Left kidney (tissue), 2 donors: ENCODE measurements around the gene TIMM44. TPM values are rescaled to one million over a fixed set of nuclear protein-coding genes. Genes with fewer than 3 reads are reported as not detected.
A peak's percentile ranks its signal among the peaks of the same experiment; 100 is the strongest.
"Not testable (repeated sequence)": the region's sequence is repeated elsewhere in the genome, so short reads cannot be mapped to it uniquely, and the experiment has no call there.

Source experiments
- DNase-seq: peaks from one replicate; pipeline ENCODE4 v3.0.0-alpha.2; 2013
- polyA plus RNA-seq: library from polyadenylated mRNA; unstranded; fragments of 120-200 nt; gene quantifications from one replicate; pipeline ENCODE4 v1.2.1, GENCODE V29; 2013; ENCODE audit not compliant: insufficient read length

Gene TIMM44
- polyA plus RNA-seq, 1 donor, result 46.7 TPM

DNA sequence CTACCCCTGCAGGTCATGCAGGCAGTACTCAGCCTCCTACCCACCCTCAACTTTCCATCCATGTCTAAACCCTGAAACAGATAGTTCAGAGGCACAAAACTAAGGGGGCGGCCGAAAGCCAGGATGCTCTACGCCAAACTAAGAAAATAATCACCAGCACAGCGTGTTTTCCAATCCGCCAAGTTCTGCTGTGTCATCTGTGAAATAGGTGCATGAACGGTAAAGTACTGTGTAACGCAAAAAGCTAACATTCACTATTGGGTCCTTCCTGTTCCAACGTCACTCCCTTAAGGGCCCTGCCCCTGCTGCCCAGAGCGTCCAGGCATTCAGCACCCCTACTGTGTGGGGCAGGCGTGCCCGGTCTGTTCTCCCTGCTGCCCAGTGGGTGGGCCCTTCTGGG lies 12.2 kb upstream of the TIMM44 start:
- DNase-seq, result no peak

DNA sequence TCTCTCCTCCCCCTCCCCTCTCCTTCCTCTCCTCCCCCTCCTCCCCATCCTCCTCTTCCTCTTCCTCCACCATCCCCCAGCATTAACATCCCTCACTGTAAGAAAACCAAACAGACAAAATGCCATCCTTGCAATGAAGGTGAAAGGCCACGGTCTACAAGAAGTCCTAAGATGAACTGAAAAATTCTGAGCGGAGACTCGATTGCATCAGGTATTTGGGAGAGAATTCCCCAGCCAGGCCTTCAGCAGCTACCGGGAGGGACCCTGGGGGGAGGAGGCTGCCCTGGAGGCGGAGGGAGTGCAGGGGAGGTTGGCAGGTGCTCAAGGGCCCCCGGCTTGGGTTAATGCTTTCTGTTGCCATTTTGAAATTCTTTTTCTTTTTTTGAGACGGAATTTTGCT lies 10.1 kb upstream of the TIMM44 start:
- DNase-seq, result no peak

DNA sequence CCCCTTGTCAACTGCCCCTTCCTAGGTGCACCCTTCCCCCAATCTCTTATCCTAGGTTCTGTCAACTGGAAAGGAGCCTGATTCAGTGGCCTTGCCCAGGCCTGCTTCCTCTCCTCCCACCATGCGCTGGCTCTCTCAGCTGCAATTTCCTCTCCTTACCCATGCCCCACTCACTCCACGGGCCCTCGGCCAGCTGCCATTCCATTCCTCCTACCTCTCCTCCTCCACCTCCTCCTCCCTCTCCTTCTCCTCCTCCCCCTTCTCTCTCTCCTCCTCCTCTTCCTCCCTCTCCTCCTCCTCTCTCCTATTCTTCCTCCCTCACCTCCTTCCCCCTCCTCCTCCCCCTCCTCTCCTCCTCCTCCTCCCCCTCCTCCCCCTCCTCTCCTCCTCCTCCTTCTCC lies 9.6 kb upstream of the TIMM44 start:
- DNase-seq, result no peak

- DNase-seq, result no peak
Observed at GRCh38 chr19:7947939-7948338, 4.5 kb upstream of the TIMM44 start.

DNA sequence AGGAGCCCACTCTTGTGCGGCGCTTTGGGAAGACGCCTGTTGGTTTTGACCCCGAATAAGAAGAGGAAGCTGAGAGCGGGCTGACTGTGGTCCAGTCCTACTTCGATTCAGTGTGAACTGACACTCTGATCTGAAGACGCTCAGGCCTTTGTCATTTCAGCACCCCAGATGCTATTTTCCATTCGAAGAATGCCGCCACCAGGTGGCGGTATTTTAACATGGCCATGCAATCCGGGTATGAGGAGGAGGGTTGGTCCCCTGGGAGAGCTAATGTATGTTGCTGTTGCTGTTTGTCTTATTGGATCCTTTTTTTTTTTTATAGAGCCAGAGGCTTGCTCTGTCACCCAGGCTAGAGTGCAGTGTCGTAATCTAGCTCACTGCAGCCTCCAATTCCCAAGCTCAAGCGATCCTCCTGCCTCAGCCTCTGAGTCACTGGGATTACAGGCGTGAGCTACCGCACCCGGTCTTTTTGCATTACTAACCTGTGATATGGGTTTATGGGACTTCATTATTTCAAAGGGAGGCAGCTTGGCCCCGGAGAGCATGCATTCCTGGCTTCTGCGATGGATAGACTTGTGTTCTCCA lies 803 bp upstream of the TIMM44 start:
- peak; percentile 94 for DNase-seq

GRCh38 chr19:7942981-7943443 lies 454 bp downstream of the TIMM44 start:
- no peak for DNase-seq

DNA sequence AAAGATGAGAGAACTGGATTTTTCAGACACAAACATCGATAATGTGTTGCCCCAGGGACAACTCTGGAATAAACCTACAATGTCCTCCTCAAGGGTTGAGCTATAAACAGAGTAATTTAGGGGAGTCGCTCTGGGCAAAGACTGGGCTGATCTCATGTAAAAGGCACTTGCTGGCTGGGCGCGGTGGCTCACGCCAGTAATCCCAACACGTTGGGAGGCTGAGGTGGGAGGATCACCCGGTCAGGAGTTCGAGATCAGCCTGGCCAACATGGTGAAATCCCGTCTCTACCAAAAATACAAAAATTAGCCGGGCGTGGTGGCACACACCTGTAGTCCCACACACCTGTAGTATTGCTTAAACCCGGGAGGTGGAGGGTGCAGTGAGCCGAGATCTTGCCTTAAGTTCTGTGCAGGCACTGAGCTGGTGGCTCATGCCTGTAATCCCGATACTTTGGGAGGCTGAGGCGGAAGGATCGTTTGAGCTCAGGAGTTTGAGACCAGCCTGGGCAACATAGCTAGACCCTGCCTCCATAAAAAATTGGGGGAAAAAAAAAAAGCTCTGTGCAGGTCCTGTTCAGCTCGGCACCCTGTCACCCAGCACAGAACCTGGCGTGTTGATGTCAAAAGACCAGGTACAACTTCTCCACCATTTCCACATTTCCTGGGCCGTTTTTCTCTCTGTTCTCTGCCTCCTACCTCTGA lies 1.4 kb downstream of the TIMM44 start:
- DNase-seq, result no peak

GRCh38 chr19:7940841-7941240 lies 2.6 kb downstream of the TIMM44 start:
- no peak for DNase-seq

- no peak for DNase-seq
Observed at GRCh38 chr19:7934766-7935165, 8.7 kb downstream of the TIMM44 start.

GRCh38 chr19:7933828-7934725 lies 9.4 kb downstream of the TIMM44 start:
- DNase-seq, result no peak

- DNase-seq, result no peak
Observed at GRCh38 chr19:7933411-7933810, 10.1 kb downstream of the TIMM44 start.

DNA sequence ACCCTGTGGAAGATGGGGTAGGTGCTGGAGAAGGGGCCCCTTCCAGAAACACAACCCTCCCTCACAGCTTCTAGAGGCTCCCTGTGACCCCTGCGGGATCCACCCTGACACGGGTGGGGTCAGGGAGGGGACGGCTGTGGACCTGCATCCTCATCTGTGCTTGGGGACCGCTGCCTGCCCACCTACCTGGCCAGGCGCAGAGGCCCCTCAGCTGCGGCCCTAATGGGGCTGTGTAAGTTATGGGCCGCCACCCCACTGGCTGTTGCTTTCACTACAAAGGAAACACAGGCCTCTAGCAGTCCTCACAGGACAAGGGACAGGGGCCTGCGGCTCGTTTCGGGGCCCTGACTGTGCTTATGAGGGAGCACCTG lies 10.6 kb downstream of the TIMM44 start:
- no peak for DNase-seq

DNA sequence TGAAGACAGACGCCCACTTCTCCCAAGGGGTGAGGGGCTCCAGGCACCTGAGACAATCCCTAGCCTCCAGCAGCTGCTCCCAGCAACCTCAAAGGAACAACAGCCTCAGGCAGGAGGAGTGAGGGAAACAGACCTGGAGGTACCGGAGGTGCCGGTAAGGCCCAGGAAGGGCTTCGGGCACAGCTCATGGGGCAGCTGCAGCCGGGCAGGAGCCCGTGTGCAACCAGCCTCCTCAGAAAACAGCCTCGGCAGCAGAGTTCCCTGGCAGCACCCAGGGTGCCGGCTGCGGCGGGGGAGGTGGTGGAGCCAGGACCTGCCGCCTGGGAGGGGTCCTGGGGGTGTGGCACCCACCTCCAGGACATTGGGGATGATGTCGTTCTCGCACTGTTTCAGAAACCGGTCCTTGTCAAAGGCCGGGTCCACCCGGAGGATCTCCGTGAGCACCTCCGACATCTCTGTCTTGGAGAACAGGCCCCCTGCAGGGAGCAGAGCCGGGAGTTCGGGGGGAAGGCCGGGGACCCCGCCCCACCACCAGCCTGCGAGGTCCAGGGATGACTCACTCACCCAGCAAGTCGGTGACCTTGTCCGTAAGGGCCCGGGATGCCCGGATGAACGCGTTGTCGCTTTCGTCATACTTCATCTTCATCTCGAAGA lies 11.1 kb downstream of the TIMM44 start:
- DNase-seq, result no peak

DNA sequence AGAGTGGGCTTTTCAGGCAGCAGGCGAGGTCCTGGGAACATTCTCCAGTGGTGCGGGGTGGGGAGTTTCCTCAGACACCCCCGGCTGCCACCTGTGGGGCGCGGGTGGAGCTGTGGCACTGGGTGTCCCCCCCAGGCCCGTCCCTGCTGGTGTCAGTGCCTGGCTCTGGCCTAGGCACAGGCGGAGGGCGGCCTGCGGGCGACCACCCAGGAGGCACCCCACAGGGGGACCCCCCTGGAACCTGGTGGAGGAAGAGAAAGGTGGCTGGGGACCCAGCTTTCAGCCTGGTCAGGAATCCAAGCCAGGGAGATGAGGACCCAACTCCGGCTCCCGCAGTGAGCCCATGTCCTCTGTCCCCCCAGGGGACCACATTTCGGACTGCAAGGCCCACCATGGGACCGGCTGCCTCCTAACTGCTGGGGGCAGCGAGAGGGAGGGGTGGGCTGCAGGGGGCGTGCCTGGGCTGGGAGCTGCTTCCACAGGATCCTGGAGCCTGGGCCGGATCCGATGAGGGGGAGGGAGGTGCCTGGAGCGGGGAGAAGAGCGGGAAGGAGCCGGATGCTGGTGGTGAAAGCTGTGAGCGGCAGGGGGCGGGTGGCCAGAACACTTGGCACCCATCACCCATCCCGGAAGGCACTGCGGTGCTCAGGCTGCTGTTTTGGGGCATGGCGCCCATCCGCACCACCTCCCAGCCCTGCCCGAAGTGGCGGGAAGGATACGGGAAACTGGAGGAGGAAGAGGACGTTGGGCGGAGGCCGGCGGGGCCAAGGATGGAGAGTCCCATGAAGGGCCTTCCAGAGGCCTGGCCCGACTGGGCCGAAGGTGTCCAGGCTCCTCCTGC lies 12.0 kb downstream of the TIMM44 start:
- no peak for DNase-seq

- DNase-seq, result no peak
Observed at GRCh38 chr19:7930765-7931164, 12.7 kb downstream of the TIMM44 start.

DNA sequence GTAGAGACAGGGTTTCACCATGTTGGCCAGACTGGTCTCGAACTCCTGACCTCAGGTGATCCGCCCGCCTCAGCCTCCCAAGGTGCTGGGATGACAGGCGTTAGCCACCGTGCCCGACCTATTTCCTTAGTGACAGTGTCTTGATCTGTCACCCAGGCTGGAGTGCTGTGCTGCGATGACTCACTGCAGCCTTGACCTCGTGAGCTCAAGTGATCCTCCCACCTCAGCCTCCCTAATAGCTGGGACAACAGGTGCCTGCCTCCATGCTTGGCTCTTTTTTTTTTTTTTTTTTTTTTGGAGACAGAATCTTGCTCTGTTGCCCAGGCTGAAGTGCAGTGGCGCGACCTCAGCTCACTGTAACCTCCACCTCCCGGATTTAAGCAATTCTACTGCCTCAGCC lies 13.4 kb downstream of the TIMM44 start:
- DNase-seq, result not testable (repeated sequence)

DNA sequence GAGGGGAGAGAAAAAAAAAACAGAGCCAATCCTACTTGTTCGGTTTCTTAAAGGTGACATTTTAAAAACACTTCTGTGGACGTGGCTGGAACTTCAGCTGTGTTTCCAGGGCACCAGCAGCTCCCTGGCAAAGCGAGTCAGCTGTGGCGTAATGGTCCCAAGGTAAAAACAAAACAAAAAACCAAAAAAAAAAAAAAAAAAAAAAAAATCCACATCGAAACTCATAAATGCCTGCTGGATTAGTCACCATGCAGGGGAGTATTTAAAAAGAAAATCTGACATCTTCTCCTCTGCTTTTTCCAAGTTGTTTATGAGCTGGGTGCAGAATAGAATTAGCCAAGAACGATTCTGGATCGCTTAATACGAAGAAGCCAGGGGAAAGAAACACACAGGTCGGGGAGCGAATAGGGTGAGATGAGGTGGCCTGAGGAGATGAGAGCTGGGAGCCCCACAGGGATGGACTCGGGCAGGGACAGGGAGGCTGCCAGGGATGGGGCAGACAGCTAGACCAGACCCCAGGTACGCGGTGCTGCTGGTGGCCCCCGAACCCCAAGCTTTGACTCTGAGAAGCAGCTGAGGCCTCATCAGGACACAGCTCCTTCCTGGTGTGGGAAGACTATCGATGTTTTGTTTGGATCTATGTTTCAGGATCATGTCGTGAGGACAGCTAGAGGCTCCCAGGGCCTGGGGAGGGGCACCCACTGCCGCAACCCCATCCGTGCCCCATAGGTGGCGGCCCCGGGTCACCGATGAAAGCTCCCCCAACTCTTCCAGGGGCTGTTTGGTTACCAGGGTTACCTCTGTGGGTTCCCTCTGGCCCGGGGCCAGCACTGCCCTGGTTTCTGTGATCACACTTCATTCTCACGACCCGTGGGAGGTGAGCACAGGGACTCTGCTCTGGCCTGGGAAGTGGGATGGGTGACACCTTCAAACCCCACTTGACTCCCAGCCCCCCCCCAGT lies 14.4 kb downstream of the TIMM44 start:
- DNase-seq, result no peak

GRCh38 chr19:7928334-7928706 lies 15.1 kb downstream of the TIMM44 start:
- DNase-seq, result no peak

GRCh38 chr19:7927605-7928333 lies 15.7 kb downstream of the TIMM44 start:
- DNase-seq, result no peak
